Ammon's horn (tissue), 1 donor: ENCODE results near the gene CFHR3.
"Not testable (repeated sequence)": the region's sequence is repeated elsewhere in the genome, so short reads cannot be mapped to it uniquely, and the experiment has no call there.

Source experiments
- DNase-seq: peaks from one replicate; pipeline ENCODE4 v3.0.0-alpha.2; 2016; ENCODE audit warnings: low spot score

Gene CFHR3

GRCh38 chr1:196774603-196775002 is at the start of gene CFHR3:
TSS of gene CFHR3 (plus strand) at chr1:196774840. CDS start at chr1:196774887, 47 bp downstream.
- DNase-seq, result no peak

DNA sequence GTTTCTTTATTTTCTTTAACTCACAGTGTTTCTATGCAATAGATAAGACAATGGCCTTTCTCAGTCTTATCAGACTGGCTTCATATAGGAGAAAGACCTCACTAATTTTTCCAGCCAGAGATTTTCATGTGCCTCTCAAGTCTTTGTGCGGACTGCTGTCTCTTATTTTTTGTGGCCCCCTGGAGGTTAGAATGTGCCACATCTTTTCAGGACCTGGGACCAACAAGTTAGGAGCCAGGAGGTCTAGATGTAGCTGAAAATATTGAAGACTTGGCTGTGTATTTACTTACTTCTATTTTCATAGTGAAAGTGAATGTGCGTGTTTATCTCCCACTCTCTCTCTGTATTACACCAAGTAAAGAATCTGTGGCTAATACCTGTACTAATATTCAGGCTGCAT is 42.1 kb upstream of the CFHR3 start:
- no peak for DNase-seq

DNA sequence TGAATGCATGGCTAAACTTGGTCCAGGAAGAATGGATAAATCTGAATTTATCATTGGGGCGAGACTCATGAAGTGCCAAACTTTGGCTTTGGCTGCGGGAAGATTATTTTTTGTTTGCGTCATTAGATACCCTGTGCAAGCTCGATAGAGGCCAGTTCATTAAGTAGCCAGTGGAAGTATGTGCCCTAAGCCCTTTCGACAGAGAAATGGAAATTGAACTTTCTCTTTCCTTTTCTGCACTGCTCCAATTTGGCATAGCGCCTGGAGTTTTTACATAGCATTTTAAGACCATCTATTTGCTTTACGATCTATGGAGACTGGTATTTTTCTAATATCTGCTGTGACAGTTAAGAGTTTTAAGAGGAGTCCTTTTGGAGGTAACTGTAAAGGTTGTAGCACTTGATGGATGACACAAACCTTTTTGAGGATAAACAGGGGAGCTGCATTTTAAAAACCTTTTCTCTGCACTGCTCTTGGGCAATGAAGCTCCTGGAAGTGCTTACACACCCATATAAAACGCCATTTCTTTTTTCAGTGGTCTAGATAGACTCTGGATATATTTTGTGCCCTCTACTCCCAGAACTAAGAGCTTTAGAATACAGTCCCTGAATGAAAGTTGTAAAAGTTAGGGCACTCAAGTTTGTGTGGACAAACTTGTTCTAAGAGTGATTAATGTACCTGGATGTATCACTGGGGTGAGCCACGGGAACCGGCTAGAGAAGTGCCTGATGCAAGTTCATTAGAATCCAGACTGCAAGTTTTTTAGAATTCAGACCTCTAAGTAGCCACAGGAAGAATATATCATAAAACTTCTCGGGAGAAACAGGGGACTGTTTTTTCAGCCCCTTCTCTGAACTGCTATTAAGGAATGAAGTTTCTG is 41.3 kb upstream of the CFHR3 start:
- DNase-seq, result no peak

DNA sequence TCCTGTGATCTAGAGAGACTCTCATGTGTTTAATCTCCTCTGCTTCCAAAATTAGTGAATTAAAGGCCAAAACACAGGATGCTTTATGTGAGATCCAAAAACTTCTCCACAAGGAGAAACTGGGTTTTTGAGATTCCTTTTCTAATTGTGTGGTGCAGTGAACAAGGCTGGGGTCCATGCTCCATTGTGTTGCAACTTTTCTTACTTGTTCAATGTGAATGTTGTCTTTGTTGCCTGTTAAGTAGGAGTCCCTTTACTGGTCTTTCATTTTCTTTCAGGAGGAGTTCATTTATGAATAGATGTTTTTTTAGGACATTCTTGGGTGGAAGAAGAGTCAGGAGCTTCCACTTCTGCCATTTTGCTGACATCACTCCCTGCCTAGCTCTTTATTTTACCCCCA is 40.6 kb upstream of the CFHR3 start:
- no peak for DNase-seq

GRCh38 chr1:196734460-196734859 is 40.2 kb upstream of the CFHR3 start:
- no peak for DNase-seq

- no peak for DNase-seq
These were observed 35.9 kb upstream of the CFHR3 start for GRCh38 chr1:196738730-196739129.

DNA sequence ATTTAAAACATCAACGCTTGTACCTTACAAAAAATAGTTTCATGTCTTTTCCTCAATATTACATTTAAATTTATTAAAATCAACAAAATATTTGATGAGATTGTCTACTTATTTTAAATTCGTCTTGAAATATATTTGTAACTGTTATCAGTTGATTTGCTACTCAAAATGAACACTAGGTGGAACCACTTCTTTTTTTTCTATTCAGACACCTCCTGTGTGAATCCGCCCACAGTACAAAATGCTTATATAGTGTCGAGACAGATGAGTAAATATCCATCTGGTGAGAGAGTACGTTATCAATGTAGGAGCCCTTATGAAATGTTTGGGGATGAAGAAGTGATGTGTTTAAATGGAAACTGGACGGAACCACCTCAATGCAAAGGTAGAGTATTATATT is 31.4 kb upstream of the CFHR3 start:
- DNase-seq, result not testable (repeated sequence)

DNA sequence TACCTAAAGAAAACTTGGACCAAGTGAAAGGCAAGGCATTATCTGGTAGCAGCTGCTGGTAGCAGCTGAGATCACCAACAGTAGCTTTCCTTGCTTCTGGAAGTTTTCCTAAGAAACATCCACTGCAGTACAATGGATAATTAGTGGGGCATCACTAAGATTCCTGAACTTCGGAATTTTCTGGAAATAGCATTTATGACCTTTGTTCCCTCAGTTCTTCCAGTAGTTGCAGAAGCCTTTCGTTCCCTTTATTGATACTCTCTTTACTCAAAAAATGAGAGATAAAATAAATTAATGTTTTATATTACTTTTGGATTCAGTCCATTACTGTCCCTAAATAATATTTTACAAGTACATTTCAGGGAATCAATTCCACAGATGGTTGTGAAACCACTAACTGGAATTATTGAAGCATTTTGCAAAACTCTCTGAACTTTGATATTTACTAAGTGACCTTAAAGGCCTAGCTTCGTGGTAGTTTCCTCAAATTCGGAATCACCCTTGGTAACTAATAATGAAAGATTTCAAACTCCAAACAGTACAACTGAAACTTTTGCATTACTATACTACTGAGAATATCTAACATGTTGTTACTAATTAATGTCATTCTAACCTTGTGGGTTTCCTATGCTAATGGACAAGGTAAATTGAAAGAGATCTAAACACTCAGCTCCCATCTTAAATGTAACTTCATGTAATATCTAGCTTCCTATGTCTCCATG is 9.5 kb upstream of the CFHR3 start:
- DNase-seq, result not testable (repeated sequence)

DNA sequence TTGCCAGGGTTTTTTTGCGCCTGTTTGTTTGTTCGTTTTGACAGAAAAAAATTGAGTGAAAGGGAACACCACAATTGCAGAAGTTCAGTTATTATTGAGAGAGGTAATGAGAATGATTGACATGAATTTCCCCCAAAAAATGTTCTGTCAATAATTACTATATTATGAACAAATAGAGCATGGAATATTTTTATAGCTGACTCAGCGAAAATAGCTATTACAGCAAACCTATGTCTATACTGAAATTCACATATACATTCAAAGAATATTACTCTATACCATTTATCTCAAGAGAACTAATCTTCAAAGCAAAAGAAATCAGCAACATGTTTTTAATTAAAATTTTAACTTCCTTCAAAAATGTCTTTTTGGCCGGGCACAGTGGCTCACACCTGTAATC is 4.8 kb upstream of the CFHR3 start:
- DNase-seq, result not testable (repeated sequence)

GRCh38 chr1:196773713-196774112 is 927 bp upstream of the CFHR3 start:
- no peak for DNase-seq

GRCh38 chr1:196774175-196774574 is 465 bp upstream of the CFHR3 start:
- DNase-seq, result no peak

GRCh38 chr1:196777603-196778002 is 3.0 kb downstream of the CFHR3 start:
- DNase-seq, result no peak

DNA sequence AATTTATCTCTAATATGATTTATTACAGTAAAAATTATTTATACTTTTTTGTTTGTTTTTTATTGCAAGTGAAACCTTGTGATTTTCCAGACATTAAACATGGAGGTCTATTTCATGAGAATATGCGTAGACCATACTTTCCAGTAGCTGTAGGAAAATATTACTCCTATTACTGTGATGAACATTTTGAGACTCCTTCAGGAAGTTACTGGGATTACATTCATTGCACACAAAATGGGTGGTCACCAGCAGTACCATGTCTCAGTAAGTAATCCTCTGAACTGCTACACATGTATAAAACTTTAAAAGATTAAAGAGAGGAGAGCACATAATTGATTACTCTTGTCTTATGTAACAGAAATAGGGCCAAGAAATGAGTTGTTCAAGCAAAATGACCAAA is 4.5 kb downstream of the CFHR3 start:
- no peak for DNase-seq

DNA sequence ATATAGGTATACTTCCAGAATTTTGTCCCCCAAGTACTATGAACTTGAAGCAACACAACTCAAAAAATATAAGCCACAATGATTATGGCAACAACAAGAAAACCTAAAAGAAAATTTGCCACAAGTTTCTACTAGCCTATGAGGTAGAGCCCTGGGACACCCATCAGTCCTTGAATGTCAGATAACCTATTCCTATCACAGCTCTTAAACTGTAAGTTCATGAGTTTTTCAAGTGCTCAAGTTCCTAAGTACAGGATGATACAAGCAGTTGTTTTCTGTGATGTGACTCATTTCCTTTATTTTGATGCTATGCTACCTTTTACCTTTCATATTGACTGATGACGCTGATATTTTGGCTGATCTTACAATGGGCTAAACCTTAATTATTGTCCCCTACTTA is 16.6 kb downstream of the CFHR3 start:
- not testable (repeated sequence) for DNase-seq

- not testable (repeated sequence) for DNase-seq
These were observed 19.5 kb downstream of the CFHR3 start for GRCh38 chr1:196794103-196794502.

DNA sequence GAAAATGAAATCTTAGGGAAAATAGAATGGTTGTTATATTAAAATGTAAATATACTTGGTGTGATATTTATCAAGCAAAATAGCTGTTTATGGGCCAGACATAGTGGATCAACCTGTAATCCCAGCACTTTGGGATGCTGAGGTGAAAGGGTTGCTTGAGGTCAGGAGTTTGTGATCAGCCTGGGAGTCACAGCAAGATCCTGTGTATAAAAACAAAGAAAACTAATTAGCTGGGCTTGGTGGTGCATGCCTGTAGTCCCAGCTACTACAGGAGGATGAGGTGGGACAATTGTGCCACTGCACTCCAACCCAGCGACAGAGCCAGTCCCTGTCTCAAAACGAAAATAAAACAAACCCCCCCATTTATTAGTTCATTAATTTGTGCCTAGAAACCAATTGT is 23.3 kb downstream of the CFHR3 start:
- no peak for DNase-seq

GRCh38 chr1:196801920-196802319 is 27.3 kb downstream of the CFHR3 start:
- DNase-seq, result not testable (repeated sequence)

GRCh38 chr1:196808529-196809235 is 34.0 kb downstream of the CFHR3 start:
- no peak for DNase-seq

GRCh38 chr1:196817442-196817841 is 42.8 kb downstream of the CFHR3 start:
- DNase-seq, result not testable (repeated sequence)

GRCh38 chr1:196819531-196819930 is 44.9 kb downstream of the CFHR3 start, which contains the start of gene CFHR1:
TSS of gene CFHR1 (plus strand) at chr1:196819731. CDS start at chr1:196819845, 114 bp downstream.
- not testable (repeated sequence) for DNase-seq

GRCh38 chr1:196827860-196828259 is 53.2 kb downstream of the CFHR3 start:
- DNase-seq, result peak; percentile 23
